ENCODE data around the gene MBP. TPM values are rescaled to one million over a fixed set of nuclear protein-coding genes. Genes with fewer than 3 reads are reported as not detected.
"Not testable (repeated sequence)": the region's sequence is repeated elsewhere in the genome, so short reads cannot be mapped to it uniquely, and the experiment has no call there.

The MBP gene
- polyA plus RNA-seq, 1 experiment = 5.3 TPM

DNA sequence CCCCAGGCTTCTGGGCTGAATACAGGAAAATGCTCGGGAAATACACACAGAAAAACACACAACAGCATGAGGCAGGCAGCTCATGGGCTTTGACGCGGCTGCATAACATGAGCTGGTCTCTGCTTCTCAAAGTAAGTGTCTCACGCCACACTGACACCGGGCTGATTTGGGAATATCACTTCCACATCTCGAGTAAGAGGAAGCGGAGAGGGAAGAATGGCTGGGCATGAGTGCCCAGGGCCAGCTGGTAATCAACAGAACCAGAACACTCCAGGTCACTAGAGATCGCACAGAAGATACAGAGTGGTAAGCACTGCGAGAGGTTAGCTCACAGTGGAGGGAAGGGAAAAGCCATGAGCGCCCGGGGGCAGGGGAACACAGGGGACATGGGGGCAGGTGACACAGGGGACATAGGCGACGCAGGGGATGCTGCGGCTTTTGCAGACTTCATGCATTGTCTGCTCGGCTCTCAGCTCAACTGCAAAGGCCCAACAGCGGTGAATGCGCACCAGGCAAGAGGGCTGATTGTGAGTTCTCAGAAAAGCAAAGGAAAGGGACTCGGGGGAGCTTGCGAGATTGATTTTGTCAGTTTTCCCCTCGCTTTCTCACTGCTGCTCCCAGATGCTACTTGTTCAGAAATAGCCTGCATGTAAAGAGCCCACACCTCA, 141.4 kb downstream of the MBP start:
- TF ChIP-seq, protein P1, sequence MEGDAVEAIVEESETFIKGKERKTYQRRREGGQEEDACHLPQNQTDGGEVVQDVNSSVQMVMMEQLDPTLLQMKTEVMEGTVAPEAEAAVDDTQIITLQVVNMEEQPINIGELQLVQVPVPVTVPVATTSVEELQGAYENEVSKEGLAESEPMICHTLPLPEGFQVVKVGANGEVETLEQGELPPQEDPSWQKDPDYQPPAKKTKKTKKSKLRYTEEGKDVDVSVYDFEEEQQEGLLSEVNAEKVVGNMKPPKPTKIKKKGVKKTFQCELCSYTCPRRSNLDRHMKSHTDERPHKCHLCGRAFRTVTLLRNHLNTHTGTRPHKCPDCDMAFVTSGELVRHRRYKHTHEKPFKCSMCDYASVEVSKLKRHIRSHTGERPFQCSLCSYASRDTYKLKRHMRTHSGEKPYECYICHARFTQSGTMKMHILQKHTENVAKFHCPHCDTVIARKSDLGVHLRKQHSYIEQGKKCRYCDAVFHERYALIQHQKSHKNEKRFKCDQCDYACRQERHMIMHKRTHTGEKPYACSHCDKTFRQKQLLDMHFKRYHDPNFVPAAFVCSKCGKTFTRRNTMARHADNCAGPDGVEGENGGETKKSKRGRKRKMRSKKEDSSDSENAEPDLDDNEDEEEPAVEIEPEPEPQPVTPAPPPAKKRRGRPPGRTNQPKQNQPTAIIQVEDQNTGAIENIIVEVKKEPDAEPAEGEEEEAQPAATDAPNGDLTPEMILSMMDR (IDR thresholded peaks at IDR 0.05; ENCODE audit: low read depth, low read length) = no peak
- Histone ChIP-seq H3K4me3 (ENCODE audit: low read depth, low read length) (no peak overlapping the region), H3K27ac (ENCODE audit: low read depth, low read length) (no peak overlapping the region), H3K9me3 (ENCODE audit: control insufficient read depth, insufficient read depth, low read length) (peaks cover 5% of the 10 kb centered on the region; the same call in 1 of the 2 replicates), H3K27me3 (ENCODE audit: control insufficient read depth, insufficient read depth, low read length) (peaks cover 28% of the 10 kb centered on the region)
- POLR2A ChIA-PET = interaction anchor here (0.6 kb wide), 1 partner anchor 68 kb away, joined by 4 read pairs; no protein-coding TSS in a partner anchor
- CTCF ChIA-PET = interaction anchor here (1.5 kb wide), 1 partner anchor 9 kb away, joined by 7 read pairs; no protein-coding TSS in a partner anchor
- no peak for DNase-seq (ENCODE audit: low read depth, low spot score)

DNA sequence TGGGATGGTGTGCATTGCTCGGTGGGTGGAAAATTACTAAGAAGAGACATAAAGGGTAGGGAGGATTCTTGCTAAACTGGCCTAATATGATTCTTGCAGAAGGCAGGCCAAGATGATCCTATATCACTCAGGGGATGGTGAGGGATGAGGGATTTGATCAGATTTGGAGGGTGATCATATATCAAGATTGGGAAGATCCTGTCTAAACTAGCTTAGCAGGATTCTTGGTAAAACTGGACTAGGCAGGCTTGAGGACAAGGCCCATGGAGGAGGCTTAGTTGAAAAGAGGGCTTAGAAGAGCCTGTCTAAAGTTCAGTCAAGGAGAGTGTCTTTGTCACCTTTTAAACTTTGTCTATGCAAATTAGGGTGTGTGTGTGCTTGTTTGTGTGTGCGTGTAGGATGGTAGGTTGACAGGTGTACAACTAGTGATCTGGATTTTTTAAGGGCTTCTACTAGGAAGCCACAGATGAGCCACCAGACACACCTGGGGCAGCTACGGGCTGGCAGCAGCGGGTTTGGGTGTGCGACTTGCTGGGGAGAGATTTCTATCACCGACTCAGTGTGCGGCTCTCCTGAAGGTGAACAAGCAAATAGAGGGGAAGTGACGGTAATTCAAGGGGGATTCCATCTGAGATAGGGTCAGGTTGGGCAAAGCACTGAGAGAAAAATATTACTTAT, 142.1 kb downstream of the MBP start:
- DNase-seq (ENCODE audit: low read depth, low spot score) = not testable (repeated sequence)

DNA sequence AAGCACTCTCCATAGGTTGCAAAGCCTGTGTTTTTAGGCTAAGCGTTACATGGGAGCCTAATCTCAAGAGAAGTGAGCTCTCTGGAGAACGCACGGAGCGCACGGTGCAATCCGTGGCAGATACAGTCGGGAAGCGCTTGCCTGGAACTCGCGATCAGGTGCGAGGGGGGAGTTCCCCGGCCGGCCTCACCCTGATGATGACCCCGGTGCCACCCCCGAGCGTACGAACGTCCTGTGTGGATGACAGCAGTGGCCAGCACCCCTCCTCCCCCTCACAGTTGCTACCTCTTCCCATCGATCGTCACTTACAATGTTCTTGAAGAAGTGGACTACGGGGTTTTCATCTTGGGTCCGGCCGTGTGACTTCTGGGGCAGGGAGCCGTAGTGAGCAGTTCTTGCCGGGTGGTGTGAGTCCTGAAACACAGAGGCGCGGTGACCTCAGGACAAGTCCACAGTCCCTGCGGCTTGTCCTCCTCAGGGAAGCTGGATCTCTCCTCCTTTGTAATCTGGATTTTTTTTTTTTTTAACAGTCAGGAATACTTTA, 142.9 kb downstream of the MBP start:
- DNase-seq (ENCODE audit: low read depth, low spot score) = no peak
- Histone ChIP-seq H3K4me3 (ENCODE audit: low read depth, low read length) (no peak overlapping the region), H3K27ac (ENCODE audit: low read depth, low read length) (no peak overlapping the region), H3K9me3 (ENCODE audit: control insufficient read depth, insufficient read depth, low read length) (peaks cover 5% of the 10 kb centered on the region; the same call in 1 of the 2 replicates), H3K27me3 (ENCODE audit: control insufficient read depth, insufficient read depth, low read length) (peaks cover 25% of the 10 kb centered on the region)
- CTCF ChIA-PET = interaction anchor here (1.3 kb wide), 1 partner anchor 11 kb away, joined by 3 read pairs; no protein-coding TSS in a partner anchor
- TF ChIP-seq, protein P1 (IDR thresholded peaks at IDR 0.05; ENCODE audit: low read depth, low read length) = no peak
- POLR2A ChIA-PET = no interaction called here

More for the DNA sequence above, 142.1 kb downstream of the MBP start:
- H3K27ac ChIP-seq (ENCODE audit: low read depth, low read length); POLR2A ChIA-PET; H3K9me3 ChIP-seq (ENCODE audit: control insufficient read depth, insufficient read depth, low read length); H3K4me3 ChIP-seq (ENCODE audit: low read depth, low read length): not testable (repeated sequence)
- peaks cover 28% of the 10 kb centered on the region for H3K27me3 ChIP-seq (ENCODE audit: control insufficient read depth, insufficient read depth, low read length)
- CTCF ChIA-PET = interaction anchor here (1.5 kb wide), 1 partner anchor 10 kb away, joined by 7 read pairs; no protein-coding TSS in a partner anchor

DNA sequence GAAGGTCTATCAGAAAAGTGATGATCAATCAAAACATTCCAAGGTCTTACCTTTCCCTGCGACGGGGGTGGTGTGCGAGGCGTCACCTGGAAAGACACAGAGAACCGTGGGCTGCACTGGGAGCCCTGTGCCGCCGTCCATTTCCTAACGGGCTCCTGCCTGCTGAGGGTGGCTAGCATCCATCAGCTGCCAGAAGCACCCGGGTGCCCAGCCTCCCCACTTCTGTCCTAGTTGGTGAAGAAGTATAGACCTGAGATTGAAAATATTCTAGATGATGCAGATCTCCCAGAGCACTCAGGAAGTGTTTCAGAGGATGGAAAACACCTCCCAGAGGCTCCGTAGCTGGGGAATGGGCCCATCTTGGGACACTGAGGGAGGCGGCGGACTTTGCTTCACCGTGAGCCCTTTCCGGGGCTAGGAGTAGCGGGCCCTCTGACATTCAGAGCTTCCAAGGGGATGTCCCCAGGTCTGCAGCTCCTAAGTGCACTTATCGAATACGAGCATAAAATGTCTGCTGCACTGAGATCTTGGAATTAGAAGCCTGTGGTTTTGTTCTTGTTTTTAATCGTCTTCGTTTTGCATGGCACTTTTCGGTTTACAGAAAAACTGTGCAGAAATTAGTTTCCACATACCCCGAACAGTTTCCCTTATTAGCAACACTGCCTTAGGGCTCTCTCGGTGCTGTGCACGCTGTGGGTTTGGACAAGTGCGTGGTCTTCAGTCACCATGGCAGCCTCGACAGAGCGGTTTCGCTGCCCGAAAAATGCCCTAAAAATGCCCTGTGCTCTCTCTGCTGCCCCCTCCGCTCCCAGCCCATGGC, 143.5 kb downstream of the MBP start:
- ChIA-PET CTCF (interaction anchor here (1.3 kb wide), 1 partner anchor 12 kb away, joined by 3 read pairs; no protein-coding TSS in a partner anchor), POLR2A (no interaction called here)
- Histone ChIP-seq H3K27ac (ENCODE audit: low read depth, low read length) (no peak overlapping the region), H3K9me3 (ENCODE audit: control insufficient read depth, insufficient read depth, low read length) (peaks cover 5% of the 10 kb centered on the region; the same call in 1 of the 2 replicates), H3K4me3 (ENCODE audit: low read depth, low read length) (no peak overlapping the region), H3K27me3 (ENCODE audit: control insufficient read depth, insufficient read depth, low read length) (peaks cover 25% of the 10 kb centered on the region)
- no peak for DNase-seq (ENCODE audit: low read depth, low spot score)
- TF ChIP-seq, protein P1 (IDR thresholded peaks at IDR 0.05; ENCODE audit: low read depth, low read length) = no peak

Measured in AG04450 (cell line).